ENCODE results near the gene FAM131A.

The FAM131A gene

DNA sequence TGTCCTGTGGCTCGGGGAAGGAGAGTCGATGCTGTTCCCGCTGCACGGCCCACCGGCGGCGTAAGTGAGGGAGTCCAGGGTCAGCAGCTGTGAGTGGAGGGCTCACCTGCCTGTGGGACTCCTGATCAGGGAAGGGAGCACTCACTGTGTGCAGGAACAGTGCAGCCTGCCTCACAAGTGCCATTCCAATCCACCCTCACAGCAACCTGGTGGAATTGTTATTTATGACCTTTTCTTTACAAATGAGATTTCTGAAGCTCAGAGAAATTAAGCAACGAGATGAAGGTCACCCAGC, 51.5 kb downstream of the FAM131A start (continued):
- TF ChIP-seq ZNF518A (tag by site-specific recombination; conservative IDR thresholded peaks at IDR 0.05; ENCODE audit: low read depth) (no peak), SCRT2 (tag by site-specific recombination; IDR thresholded peaks at IDR 0.05) (no peak)

GRCh38 chr3:184389384-184389783, 52.0 kb downstream of the FAM131A start:
- peaks cover 0 to 19% of the 10 kb centered on the region in 2 experiments; a peak in 1 of 3 replicates for H3K36me3 ChIP-seq (ENCODE audit: control insufficient read depth in 2 of 2, insufficient read depth in 1 of 2, low read length in 2 of 2)
- POLR2A ChIA-PET: no interaction called here
- H3K9me3 ChIP-seq (ENCODE audit: control insufficient read depth, insufficient read depth, low read depth, low read length): no peaks in the 10 kb centered on the region
- H3K4me1 ChIP-seq (ENCODE audit: control insufficient read depth, insufficient read depth, low read length): no peaks in the 10 kb centered on the region
- TF ChIP-seq ZNF629 (tag by site-specific recombination; IDR thresholded peaks at IDR 0.05): no peak
- TF ChIP-seq ZNF596 (tag by site-specific recombination; IDR thresholded peaks at IDR 0.05): no peak
- no peak for TF ChIP-seq INSM2 (tag by site-specific recombination; IDR thresholded peaks at IDR 0.05)
- TF ChIP-seq, protein P1, sequence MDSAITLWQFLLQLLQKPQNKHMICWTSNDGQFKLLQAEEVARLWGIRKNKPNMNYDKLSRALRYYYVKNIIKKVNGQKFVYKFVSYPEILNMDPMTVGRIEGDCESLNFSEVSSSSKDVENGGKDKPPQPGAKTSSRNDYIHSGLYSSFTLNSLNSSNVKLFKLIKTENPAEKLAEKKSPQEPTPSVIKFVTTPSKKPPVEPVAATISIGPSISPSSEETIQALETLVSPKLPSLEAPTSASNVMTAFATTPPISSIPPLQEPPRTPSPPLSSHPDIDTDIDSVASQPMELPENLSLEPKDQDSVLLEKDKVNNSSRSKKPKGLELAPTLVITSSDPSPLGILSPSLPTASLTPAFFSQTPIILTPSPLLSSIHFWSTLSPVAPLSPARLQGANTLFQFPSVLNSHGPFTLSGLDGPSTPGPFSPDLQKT (IDR thresholded peaks at IDR 0.05; ENCODE audit: borderline replicate concordance, low read depth, low read length): no peak
- TF ChIP-seq, protein P2, sequence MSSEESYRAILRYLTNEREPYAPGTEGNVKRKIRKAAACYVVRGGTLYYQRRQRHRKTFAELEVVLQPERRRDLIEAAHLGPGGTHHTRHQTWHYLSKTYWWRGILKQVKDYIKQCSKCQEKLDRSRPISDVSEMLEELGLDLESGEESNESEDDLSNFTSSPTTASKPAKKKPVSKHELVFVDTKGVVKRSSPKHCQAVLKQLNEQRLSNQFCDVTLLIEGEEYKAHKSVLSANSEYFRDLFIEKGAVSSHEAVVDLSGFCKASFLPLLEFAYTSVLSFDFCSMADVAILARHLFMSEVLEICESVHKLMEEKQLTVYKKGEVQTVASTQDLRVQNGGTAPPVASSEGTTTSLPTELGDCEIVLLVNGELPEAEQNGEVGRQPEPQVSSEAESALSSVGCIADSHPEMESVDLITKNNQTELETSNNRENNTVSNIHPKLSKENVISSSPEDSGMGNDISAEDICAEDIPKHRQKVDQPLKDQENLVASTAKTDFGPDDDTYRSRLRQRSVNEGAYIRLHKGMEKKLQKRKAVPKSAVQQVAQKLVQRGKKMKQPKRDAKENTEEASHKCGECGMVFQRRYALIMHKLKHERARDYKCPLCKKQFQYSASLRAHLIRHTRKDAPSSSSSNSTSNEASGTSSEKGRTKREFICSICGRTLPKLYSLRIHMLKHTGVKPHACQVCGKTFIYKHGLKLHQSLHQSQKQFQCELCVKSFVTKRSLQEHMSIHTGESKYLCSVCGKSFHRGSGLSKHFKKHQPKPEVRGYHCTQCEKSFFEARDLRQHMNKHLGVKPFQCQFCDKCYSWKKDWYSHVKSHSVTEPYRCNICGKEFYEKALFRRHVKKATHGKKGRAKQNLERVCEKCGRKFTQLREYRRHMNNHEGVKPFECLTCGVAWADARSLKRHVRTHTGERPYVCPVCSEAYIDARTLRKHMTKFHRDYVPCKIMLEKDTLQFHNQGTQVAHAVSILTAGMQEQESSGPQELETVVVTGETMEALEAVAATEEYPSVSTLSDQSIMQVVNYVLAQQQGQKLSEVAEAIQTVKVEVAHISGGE (tag by site-specific recombination; conservative IDR thresholded peaks at IDR 0.05; ENCODE audit: low read depth): no peak
- TF ChIP-seq KLF8 (tag by site-specific recombination; IDR thresholded peaks at IDR 0.05): no peak
- TF ChIP-seq ZNF266 (tag by site-specific recombination; IDR thresholded peaks at IDR 0.05; ENCODE audit: low read depth): no peak
- no peak for TF ChIP-seq ZNF555 (tag by site-specific recombination; conservative IDR thresholded peaks at IDR 0.05)
- TF ChIP-seq ZBTB21 (tag by site-specific recombination; IDR thresholded peaks at IDR 0.05): no peak
- TF ChIP-seq SALL2 (tag by site-specific recombination; IDR thresholded peaks at IDR 0.05; ENCODE audit: borderline replicate concordance): no peak
- no peak for TF ChIP-seq ZNF473 (tag by site-specific recombination; IDR thresholded peaks at IDR 0.05)
- no peak for TF ChIP-seq ZNF302 (tag by site-specific recombination; IDR thresholded peaks at IDR 0.05; ENCODE audit: low read depth)
- no peak for TF ChIP-seq ZNF202 (tag by site-specific recombination; IDR thresholded peaks at IDR 0.05; ENCODE audit: borderline replicate concordance)
- CTCF ChIA-PET: interaction anchor here (0.6 to 1.3 kb wide), 2 partner anchors 18 to 78 kb away, joined by 4 to 5 read pairs; no protein-coding TSS in a partner anchor
- H3K27ac ChIP-seq (ENCODE audit: extremely low read depth, low read depth, low read length): no peak overlapping the region
- H3K4me3 ChIP-seq (ENCODE audit: low read depth, low read length): no peak overlapping the region
